Measurements from ENCODE around the gene AMBN.

AMBN gene

GRCh38 chr4:70600977-70601376 lies 8.9 kb downstream of the AMBN start:
- no peaks in the 10 kb centered on the region for H3K79me2 ChIP-seq (ENCODE audit: insufficient read depth, low read length)
- ATAC-seq (ENCODE audit: insufficient read depth, low read depth) = no peak
- H3K4me2 ChIP-seq (ENCODE audit: insufficient read depth, low read length) = no peak overlapping the region
- H3K4me1 ChIP-seq (ENCODE audit: insufficient read depth, low read length) = peaks cover 10% of the 10 kb centered on the region
- no peaks in the 10 kb centered on the region for H4K20me1 ChIP-seq (ENCODE audit: insufficient read depth, low read length)
- H3K9ac ChIP-seq (ENCODE audit: low read depth, low read length) = no peak overlapping the region
- TF ChIP-seq CTCF (IDR thresholded peaks at IDR 0.05; ENCODE audit: borderline replicate concordance, extremely low read depth, low read length, poor library complexity, severe bottlenecking) (no peak), EZH2 (IDR thresholded peaks at IDR 0.05; ENCODE audit: borderline replicate concordance, low read depth, low read length, severe bottlenecking) (no peak)
- no peak overlapping the region for H3K4me3 ChIP-seq (ENCODE audit: low read depth in 1 of 2, low read length in 2 of 2)
- H3K27ac ChIP-seq (ENCODE audit: low read length) = no peak overlapping the region
- H3K9me3 ChIP-seq (ENCODE audit: insufficient read depth, low read length, severe bottlenecking) = no peaks in the 10 kb centered on the region
- H3K36me3 ChIP-seq (ENCODE audit: insufficient read depth, low read length) = no peaks in the 10 kb centered on the region
- H2AFZ ChIP-seq (ENCODE audit: low read depth, low read length) = no peak overlapping the region
- DNase-seq = no peak
- H3K27me3 ChIP-seq (ENCODE audit: insufficient read depth, low read length, poor library complexity) = no peaks in the 10 kb centered on the region

DNA sequence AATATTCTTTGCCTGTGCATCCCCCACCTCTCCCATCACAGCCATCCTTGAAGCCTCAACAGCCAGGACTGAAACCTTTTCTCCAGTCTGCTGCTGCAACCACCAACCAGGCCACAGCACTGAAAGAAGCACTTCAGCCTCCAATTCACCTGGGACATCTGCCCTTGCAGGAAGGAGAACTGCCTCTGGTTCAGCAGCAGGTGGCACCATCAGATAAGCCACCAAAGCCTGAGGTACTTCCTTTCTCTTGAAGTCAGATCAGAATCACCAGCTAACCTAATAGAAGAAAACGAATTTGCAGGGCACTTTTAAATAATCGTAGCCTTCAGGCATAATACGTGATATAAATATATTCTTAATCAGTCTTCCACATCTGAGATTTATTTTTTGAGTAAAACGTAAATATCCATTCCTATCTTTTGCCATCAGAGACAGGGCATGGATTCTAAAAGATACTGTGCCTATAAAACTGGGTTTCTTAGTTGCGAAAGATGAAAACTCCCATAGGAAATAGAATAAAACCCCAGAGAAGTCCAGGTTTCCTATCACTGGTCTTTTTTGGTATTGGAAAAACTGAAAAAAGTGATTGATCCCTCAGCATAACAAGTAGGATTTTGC lies 9.5 kb downstream of the AMBN start:
- H4K20me1 ChIP-seq (ENCODE audit: insufficient read depth, low read length) = no peaks in the 10 kb centered on the region
- no peaks in the 10 kb centered on the region for H3K9me3 ChIP-seq (ENCODE audit: insufficient read depth, low read length, severe bottlenecking)
- DNase-seq (peak; percentile 82), ATAC-seq (ENCODE audit: insufficient read depth, low read depth) (peak; percentile 99)
- H3K79me2 ChIP-seq (ENCODE audit: insufficient read depth, low read length) = no peaks in the 10 kb centered on the region
- H3K9ac ChIP-seq (ENCODE audit: low read depth, low read length) = 0 out of 2 replicates have a peak overlapping the region, but pooled peaks have one; percentile 17
- TF ChIP-seq EZH2 (IDR thresholded peaks at IDR 0.05; ENCODE audit: borderline replicate concordance, low read depth, low read length, severe bottlenecking) (no peak), CTCF (IDR thresholded peaks at IDR 0.05; ENCODE audit: borderline replicate concordance, extremely low read depth, low read length, poor library complexity, severe bottlenecking) (peak; percentile 99)
- 0 out of 2 replicates have a peak overlapping the region, but pooled peaks have one; percentile 11 for H3K27ac ChIP-seq (ENCODE audit: low read length)
- H3K4me2 ChIP-seq (ENCODE audit: insufficient read depth, low read length) = peak overlapping the region; percentile 39; the same call in 1 of the 2 replicates
- peak overlapping the region; percentile 43; the same call in 1 of the 2 replicates for H2AFZ ChIP-seq (ENCODE audit: low read depth, low read length)
- H3K4me3 ChIP-seq (ENCODE audit: low read depth in 1 of 2, low read length in 2 of 2) = no peak overlapping the region
- no peaks in the 10 kb centered on the region for H3K36me3 ChIP-seq (ENCODE audit: insufficient read depth, low read length)
- no peaks in the 10 kb centered on the region for H3K27me3 ChIP-seq (ENCODE audit: insufficient read depth, low read length, poor library complexity)
- H3K4me1 ChIP-seq (ENCODE audit: insufficient read depth, low read length) = peaks cover 10% of the 10 kb centered on the region

DNA sequence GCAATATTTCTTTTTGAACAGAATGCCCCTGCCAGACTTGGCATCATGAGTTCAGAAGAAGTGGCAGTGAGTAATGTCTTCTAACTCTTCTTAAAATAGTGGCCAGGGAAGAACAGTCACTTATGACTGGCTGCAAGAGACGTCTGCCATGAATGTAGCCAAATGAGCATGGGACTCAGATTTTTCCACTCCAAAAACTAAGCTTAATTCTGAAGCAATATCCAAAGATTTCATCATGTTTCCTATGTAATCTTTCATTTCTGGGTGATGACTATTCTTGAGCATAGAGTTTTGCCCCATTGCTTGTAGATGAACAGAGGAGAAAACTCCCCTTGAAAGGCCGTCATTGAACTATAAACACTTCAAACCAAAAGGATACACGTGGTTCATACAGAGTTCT lies 11.8 kb downstream of the AMBN start:
- H3K4me2 ChIP-seq (ENCODE audit: insufficient read depth, low read length) = no peak overlapping the region
- H3K27me3 ChIP-seq (ENCODE audit: insufficient read depth, low read length, poor library complexity) = no peaks in the 10 kb centered on the region
- no peak overlapping the region for H3K27ac ChIP-seq (ENCODE audit: low read length)
- no peaks in the 10 kb centered on the region for H4K20me1 ChIP-seq (ENCODE audit: insufficient read depth, low read length)
- no peaks in the 10 kb centered on the region for H3K79me2 ChIP-seq (ENCODE audit: insufficient read depth, low read length)
- H3K4me1 ChIP-seq (ENCODE audit: insufficient read depth, low read length) = peaks cover 10% of the 10 kb centered on the region
- peak overlapping the region; percentile 37; the same call in 1 of the 2 replicates for H2AFZ ChIP-seq (ENCODE audit: low read depth, low read length)
- no peak overlapping the region for H3K9ac ChIP-seq (ENCODE audit: low read depth, low read length)
- H3K4me3 ChIP-seq (ENCODE audit: low read depth in 1 of 2, low read length in 2 of 2) = no peak overlapping the region
- ATAC-seq (ENCODE audit: insufficient read depth, low read depth) (no peak), DNase-seq (no peak)
- H3K36me3 ChIP-seq (ENCODE audit: insufficient read depth, low read length) = no peaks in the 10 kb centered on the region
- H3K9me3 ChIP-seq (ENCODE audit: insufficient read depth, low read length, severe bottlenecking) = no peaks in the 10 kb centered on the region
- no peak for TF ChIP-seq EZH2 (IDR thresholded peaks at IDR 0.05; ENCODE audit: borderline replicate concordance, low read depth, low read length, severe bottlenecking)
- no peak for TF ChIP-seq CTCF (IDR thresholded peaks at IDR 0.05; ENCODE audit: borderline replicate concordance, extremely low read depth, low read length, poor library complexity, severe bottlenecking)
